Hematopoietic multipotent progenitor cell treated with erythropoietin and hydrocortisone succinate and interleukin-3 and kit ligand, for 17 days (in vitro differentiated cells): Measurements from ENCODE around the gene PRPF31.
A peak's percentile ranks its signal among the peaks of the same experiment; 100 is the strongest.
"Not testable (repeated sequence)": the region's sequence is repeated elsewhere in the genome, so short reads cannot be mapped to it uniquely, and the experiment has no call there.

Experiments used
- DNase-seq: peaks from one replicate; pipeline ENCODE4 v3.0.0-alpha.2; 2015; ENCODE audit warnings: low spot score

PRPF31 gene

GRCh38 chr19:54164369-54165068 lies 49.0 kb downstream of the PRPF31 start:
- peak; percentile 64 for DNase-seq

DNA sequence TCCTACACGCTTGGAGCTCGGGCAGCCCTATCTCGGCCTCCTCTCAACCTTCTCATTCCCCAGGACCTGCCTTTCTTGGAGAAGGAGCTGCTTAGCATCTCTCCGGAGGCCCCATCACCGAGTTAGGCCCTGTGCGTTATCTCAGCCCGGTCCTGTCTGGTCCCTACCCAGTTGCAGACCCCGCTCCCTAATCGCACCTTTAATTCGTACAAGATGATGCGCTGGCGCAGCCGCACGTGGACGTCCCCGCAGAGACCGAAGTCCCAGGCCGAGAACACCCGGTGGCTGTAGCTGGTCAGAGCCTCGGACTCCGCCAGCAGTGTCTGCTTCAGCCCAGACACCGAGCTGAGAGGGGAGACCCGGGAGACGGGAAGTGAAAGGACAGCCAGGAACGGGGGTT lies 49.7 kb downstream of the PRPF31 start:
- DNase-seq: no peak

GRCh38 chr19:54168174-54168917 lies 52.8 kb downstream of the PRPF31 start:
- peak; percentile 89 for DNase-seq

DNA sequence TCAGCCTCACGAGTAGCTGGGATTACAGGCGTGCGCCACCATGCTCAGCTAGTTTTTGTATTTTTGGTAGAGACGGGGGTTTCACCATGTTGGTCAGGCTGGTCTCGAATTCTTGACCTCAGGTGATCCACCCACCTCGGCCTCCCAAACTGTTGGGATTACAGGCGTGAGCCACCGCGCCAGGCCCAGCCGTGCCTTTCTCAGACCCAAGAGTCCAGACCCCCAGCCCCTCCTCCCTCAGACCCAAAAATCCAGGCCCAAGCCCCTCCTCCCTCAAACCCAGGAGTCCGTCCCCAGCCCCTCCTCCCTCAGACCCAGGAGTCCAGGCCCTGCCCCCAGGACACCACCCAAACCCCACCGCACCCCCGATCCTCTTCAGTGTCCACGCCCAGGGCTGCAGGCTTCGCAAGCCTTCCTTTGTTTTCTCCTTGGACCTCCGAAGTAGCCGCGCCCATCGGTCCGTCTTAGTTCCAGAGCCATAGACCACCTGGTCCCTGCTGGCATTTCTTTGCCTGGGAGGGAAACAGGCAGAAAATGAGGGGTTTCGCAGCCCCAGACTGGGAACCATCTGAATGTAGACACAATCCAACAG lies 53.7 kb downstream of the PRPF31 start:
- DNase-seq: no peak

DNA sequence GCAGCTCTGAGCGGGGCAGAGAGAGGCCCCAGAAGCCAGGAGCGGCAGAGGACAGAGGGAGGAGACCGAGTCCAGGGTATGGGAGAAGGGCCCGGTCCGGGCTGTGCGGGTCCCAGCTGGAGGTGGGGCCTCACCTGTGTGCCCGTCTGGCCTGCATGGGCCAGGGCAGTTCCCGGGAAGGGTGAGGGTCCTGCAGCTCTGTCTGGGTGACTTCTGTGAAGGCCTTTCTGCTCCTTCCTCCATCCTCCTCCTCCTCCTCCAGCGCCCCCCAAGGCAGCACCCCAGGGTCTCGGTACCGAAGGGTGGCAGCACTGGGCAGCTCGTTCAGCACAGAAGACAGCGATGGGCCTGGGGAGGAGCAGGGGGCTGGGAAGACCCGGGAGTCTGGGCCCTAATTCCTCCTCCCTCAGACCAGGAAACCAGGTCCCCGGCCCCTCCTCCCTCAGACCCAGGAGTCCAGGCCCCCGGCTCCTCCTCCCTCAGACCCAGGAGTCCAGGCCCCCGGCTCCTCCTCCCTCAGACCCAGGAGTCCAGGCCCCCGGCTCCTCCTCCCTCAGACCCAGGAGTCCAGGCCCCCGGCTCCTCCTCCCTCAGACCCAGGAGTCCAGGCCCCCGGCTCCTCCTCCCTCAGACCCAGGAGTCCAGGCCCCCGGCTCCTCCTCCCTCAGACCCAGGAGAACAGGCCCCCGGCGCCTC lies 56.3 kb downstream of the PRPF31 start:
- DNase-seq: not testable (repeated sequence)

DNA sequence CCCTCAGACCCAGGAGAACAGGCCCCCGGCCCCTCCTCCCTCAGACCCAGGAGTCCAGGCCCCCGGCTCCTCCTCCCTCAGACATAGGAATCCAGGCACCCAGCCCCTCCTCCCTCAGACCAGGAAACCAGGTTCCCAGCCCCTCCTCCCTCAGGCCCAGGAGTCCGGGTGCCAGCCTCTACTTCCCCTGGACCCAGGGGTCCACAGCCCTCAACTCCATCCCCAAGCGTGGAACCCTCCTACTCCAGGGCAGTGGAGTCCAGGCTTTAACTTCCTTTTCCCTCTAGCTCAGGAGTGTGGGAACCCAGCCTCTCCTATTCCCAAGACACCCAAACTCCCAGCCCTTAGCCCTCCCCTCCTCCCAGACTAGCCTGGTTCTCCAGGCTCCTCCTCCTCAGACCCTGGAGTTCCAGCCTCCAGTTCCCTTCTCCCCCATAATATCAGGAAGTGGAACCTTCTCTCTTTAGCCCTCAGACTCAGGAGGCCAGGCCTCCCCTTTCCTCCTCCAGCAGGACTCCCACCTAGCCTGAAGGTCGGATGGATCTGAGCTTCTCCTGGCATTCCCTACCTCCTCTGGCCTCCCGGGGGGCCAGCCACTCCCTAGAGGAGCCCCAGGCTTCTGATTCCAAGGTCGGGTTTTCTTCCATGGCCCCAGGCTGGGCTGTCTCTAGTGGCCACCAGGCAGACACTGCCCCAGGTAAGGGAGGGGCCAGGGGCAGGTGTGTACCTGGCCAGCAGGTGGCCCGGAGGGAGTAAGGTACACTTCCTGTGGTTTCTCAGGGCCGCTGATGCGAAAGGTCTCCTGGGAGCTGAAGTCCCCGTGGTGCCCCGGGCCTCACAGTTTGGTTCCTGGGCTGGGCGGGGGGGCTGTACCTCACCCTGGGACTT lies 57.2 kb downstream of the PRPF31 start, which contains the start of gene TMC4:
TMC4 (minus strand) TSS at position 690 of the 888 bp plus-strand sequence; CDS start at position 647, 43 bp downstream.
- DNase-seq: no peak

GRCh38 chr19:54173359-54173699 lies 57.8 kb downstream of the PRPF31 start:
- no peak for DNase-seq

DNA sequence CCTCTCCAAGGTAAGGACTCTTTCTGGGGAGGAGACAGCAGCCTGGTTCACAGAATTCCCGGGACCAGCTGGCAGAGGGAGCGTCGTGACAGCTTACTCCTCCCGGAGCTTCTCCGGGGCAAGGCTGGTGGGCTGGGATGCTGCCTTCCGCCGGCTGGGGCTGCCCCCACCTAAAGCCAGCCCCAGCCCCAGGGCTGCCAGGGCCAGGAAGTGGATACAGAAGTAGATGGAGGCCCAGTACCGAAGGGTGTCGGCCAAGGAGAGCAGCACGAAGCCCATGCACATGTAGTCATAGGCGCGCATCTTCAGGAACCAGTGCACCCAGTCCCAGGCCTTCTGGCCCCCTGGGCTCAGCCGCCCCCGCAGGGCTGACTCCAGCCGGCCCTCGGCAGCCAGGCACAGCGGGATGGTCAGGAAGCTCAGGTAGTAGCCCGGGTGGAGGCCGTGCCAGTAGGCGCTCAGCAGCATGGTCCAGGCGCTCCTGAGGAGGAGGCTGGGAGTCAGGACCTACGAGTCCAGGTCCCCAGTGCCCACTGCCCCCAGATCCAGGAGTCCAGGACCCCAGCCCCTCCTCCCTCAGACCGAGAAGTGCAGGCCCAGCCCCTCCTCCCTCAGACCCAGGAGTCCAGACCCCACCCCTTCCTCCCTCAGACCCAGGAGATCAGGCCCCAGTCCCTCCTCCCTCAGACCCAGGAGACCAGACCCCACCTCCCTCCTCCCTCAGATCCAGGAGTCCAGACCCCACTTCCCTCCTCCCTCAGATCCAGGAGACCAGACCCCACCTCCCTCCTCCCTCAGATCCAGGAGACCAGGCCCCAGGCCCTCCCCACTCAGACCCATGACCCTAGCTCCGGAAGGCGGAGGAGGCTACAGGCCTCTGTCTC lies 58.6 kb downstream of the PRPF31 start:
- DNase-seq: no peak

DNA sequence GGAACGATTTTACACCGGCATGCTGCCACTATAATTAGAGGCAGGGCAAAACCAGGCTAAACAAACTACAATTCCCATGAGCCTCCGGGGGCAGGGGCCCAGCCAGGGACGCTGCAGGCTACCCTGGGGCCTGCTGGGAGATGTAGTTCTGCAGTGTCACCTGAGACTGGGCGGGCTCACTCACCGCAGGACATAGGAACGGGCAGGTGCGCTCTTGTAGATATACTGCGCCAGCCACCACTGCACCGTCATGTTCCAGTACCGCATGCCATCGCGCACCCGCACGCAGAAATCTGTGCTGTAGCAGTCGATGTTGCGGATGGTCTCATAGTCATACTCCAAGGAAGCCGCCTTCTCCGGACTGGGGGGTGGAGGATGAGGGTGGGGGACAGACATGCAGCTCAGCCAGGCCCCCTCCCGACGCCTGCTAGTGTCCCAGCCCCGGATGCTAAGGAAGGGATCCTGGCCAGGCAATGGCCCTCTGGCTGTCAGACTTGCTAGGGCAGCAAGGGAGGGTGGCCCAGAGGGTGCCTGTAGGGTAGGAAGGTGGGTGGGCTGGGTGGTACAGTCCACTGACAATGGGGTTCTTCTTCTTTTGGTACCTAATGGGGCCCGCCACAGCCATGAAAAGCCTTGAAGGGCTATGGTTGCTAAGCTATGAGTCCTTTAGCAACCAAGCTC lies 63.2 kb downstream of the PRPF31 start:
- DNase-seq: peak; percentile 64

DNA sequence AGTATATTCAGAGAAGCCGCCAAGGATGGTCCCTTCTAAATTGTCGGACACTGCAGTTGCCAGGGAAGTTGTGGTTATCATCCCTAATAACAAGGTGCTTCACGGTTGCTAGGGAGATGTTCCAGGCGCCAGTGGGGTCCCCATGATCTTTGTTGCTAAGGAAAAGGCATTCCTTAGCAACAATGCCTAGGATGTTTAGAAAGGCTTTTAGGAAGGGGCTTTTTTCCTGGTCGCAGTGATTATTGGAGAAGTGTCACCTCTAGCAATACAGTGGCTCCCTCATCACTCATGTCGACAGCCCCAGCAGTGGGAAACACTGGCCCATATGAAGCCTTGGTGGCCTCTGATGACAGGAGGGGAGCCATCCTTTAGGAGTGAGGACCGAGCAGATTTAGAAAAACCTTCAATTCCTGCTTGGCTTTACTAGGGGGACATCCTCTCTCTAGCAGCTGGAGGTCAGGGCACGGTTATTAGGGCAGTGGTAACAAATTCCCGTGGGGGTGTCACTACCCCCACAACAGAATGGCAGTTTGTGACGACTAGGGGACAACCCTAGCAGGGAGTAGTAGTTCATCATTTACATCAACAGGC lies 63.8 kb downstream of the PRPF31 start:
- no peak for DNase-seq

- DNase-seq: peak; percentile 28
Observed at GRCh38 chr19:54179921-54180461, 64.4 kb downstream of the PRPF31 start.

DNA sequence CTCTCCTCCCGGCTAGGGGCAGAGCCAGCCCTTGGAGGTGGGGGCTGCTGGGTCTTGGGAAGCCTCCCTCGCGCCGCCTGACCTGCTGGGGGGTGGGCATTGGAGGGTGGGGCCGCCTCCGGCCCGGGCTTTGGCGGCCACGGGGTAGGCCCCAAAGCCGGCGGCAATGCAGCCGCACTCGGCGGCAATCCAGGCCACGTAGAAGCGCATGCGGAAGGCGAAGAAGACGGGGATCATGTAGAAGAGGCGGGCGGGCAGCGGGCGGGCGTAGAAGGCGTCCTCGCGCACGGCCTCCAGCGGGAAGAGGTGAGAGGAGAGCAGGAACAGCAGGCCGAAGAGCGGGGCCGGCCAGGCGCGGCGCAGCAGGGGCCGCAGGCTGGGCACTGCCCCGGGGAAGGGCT lies 65.1 kb downstream of the PRPF31 start:
- DNase-seq: no peak
